Neural cell (in vitro differentiated cells): ENCODE results near the gene COL18A1. TPM values are rescaled to one million over a fixed set of nuclear protein-coding genes. Genes with fewer than 3 reads are reported as not detected.

Experiments
- H2AFZ ChIP-seq: fragments of 200-600, 300-800 bp; sonication (generic), shearing (Covaris generic); 2 replicates; pipeline ENCODE4 v1.6.0; 2014; ENCODE audit warnings: low read depth, mild to moderate bottlenecking, antibody characterized with exemption, low read length, moderate library complexity
- H3F3A ChIP-seq: fragments of 200-600 bp; shearing (Covaris generic); 2 replicates; pipeline ENCODE4 v1.6.1; 2016; ENCODE audit warnings: mild to moderate bottlenecking, moderate library complexity, mixed read lengths, antibody characterized with exemption, low read length; ENCODE audit not compliant: insufficient read depth, poor library complexity, severe bottlenecking
- H3K27ac ChIP-seq: fragments of 200-600, 300-800 bp; sonication (generic), shearing (Covaris generic); 2 replicates; pipeline ENCODE4 v1.5.1; 2014; ENCODE audit warnings: mild to moderate bottlenecking, low read length, moderate library complexity
- H3K27me3 ChIP-seq: fragments of 300-800, 200-600 bp; sonication (generic), shearing (Covaris generic); 2 replicates; pipeline ENCODE4 v1.6.0; 2014; ENCODE audit warnings: mild to moderate bottlenecking, low read depth, low read length, moderate library complexity; ENCODE audit not compliant: insufficient read depth
- H3K36me3 ChIP-seq: fragments of 300-800, 200-600 bp; sonication (generic), shearing (Covaris generic); 2 replicates; pipeline ENCODE4 v1.5.1; 2014; ENCODE audit warnings: mild to moderate bottlenecking, antibody characterized with exemption, low read length, moderate library complexity; ENCODE audit not compliant: insufficient read depth
- H3K4me2 ChIP-seq: fragments of 300-800, 200-600 bp; sonication (generic), shearing (Covaris generic); 2 replicates; pipeline ENCODE4 v1.6.0; 2014; ENCODE audit warnings: mild to moderate bottlenecking, low read length
- H3K4me3 ChIP-seq: fragments of 300-800, 200-600 bp; sonication (generic), shearing (Covaris generic); 2 replicates; pipeline ENCODE4 v1.5.1; 2014; ENCODE audit warnings: mild to moderate bottlenecking, low read length, moderate library complexity
- H3K79me2 ChIP-seq: fragments of 200-600 bp; shearing (Covaris generic); replicated peaks from 2 replicates; pipeline ENCODE4 v1.6.0; 2014; ENCODE audit warnings: mild to moderate bottlenecking, low read length, moderate library complexity; ENCODE audit not compliant: insufficient read depth
- H3K9ac ChIP-seq: fragments of 300-800, 200-600 bp; sonication (generic), shearing (Covaris generic); 2 replicates; pipeline ENCODE4 v1.6.1; 2016; ENCODE audit warnings: mild to moderate bottlenecking, low read length, mixed read lengths
- H3K9me2 ChIP-seq: fragments of 200-600 bp; shearing (Covaris generic); 2 replicates; pipeline ENCODE4 v1.6.1; 2016; ENCODE audit warnings: mild to moderate bottlenecking, low read length, mixed read lengths; ENCODE audit not compliant: insufficient read depth
- H3K9me3 ChIP-seq: fragments of 200-600, 300-800 bp; sonication (generic), shearing (Covaris generic); 2 replicates; pipeline ENCODE4 v1.6.1; 2016; ENCODE audit warnings: mild to moderate bottlenecking, mixed run types, low read length, moderate library complexity, mixed read lengths
- H4K20me1 ChIP-seq: fragments of 200-600 bp; shearing (Covaris generic); 2 replicates; pipeline ENCODE4 v1.6.1; 2016; ENCODE audit warnings: mild to moderate bottlenecking, mixed run types; ENCODE audit not compliant: insufficient read depth
- EP300 ChIP-seq: fragments of 450-650 bp; conservative IDR thresholded peaks from 2 replicates; pipeline ENCODE4 v1.6.1; 2014; ENCODE audit warnings: antibody characterized with exemption, mild to moderate bottlenecking, moderate library complexity; ENCODE audit not compliant: poor library complexity, severe bottlenecking
- EZH2 ChIP-seq: fragments of 200-600, 300-800 bp; shearing (Covaris generic), sonication (generic); IDR thresholded peaks from 2 replicates; pipeline ENCODE4 v1.6.1; 2014; ENCODE audit warnings: antibody characterized with exemption, low read length, borderline replicate concordance, mild to moderate bottlenecking; ENCODE audit not compliant: insufficient read depth, poor library complexity, severe bottlenecking
- MXI1 ChIP-seq: fragments of 450-650 bp; conservative IDR thresholded peaks from 2 replicates; pipeline ENCODE4 v1.6.1; 2014; ENCODE audit warnings: antibody characterized with exemption, mild to moderate bottlenecking; ENCODE audit not compliant: poor library complexity, severe bottlenecking
- POLR2AphosphoS5 ChIP-seq: IDR thresholded peaks from 2 replicates; pipeline ENCODE4 v1.6.1; 2012
- RAD21 ChIP-seq: fragments of 450-650 bp; conservative IDR thresholded peaks from 2 replicates; pipeline ENCODE4 v1.6.1; 2014; ENCODE audit warnings: antibody characterized with exemption, mild to moderate bottlenecking, moderate library complexity
- SMC3 ChIP-seq: fragments of 450-650 bp; conservative IDR thresholded peaks from 2 replicates; pipeline ENCODE4 v1.6.1; 2014; ENCODE audit warnings: antibody characterized with exemption, mild to moderate bottlenecking, moderate library complexity; ENCODE audit not compliant: poor library complexity
- TAF1 ChIP-seq: IDR thresholded peaks from 2 replicates; pipeline ENCODE4 v1.6.1; 2012; ENCODE audit warnings: low read depth
- polyA plus RNA-seq: library from polyadenylated mRNA; depleted of rRNA; stranded (reverse); fragments of >200 nt; gene quantifications from 2 replicates; pipeline ENCODE4 v1.2.3, GENCODE V29; 2014
- TF ChIP-seq, protein P1 (sequence below): IDR thresholded peaks from 2 replicates; pipeline ENCODE4 v1.6.1; 2012; ENCODE audit warnings: borderline replicate concordance
- TF ChIP-seq, protein P2 (sequence below): fragments of 450-650 bp; IDR thresholded peaks from 2 replicates; pipeline ENCODE4 v1.5.1; 2014; ENCODE audit warnings: antibody characterized with exemption, mild to moderate bottlenecking, moderate library complexity; ENCODE audit not compliant: poor library complexity, severe bottlenecking

Gene COL18A1
- polyA plus RNA-seq, 1 donor from 2014 or later = 2.5 TPM

DNA sequence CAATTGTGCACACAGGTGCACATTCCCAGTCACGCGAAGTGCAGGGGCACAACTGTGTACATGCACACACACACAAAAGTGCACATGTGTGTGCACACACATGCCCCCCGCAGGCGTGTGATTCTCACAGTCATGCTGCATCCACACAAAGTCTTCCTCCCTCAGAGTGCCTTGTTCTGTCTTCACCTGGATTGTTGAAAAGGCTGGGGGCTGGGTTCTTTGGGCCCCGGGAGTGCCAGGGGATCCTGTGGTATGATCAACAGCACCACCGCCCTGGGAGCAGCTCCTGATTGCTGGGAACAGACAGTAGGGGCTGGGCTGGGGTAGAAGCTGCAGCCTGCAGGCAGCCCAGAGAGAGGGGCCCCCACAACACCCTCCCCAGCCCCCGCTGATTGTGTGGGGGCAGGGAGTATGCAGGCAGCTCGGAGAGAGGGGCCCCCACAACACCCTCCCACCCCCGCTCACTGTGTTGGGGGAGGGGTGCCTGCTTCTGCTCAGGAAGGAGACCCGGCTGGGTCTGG, 3.4 kb downstream of the COL18A1 start:
- no peak overlapping the region for H3K9ac ChIP-seq
- no peak overlapping the region for H3K4me3 ChIP-seq
- H3K79me2 ChIP-seq = no peaks in the 10 kb centered on the region
- no peak overlapping the region for H2AFZ ChIP-seq
- H3K27ac ChIP-seq = no peak overlapping the region
- H3K27me3 ChIP-seq = peaks cover 31% of the 10 kb centered on the region
- H3K9me3 ChIP-seq = no peaks in the 10 kb centered on the region
- TF ChIP-seq MXI1 (no peak), POLR2AphosphoS5 (no peak), RAD21 (no peak), SMC3 (no peak), TAF1 (no peak), EZH2 (no peak), EP300 (no peak)
- TF ChIP-seq, protein P1, sequence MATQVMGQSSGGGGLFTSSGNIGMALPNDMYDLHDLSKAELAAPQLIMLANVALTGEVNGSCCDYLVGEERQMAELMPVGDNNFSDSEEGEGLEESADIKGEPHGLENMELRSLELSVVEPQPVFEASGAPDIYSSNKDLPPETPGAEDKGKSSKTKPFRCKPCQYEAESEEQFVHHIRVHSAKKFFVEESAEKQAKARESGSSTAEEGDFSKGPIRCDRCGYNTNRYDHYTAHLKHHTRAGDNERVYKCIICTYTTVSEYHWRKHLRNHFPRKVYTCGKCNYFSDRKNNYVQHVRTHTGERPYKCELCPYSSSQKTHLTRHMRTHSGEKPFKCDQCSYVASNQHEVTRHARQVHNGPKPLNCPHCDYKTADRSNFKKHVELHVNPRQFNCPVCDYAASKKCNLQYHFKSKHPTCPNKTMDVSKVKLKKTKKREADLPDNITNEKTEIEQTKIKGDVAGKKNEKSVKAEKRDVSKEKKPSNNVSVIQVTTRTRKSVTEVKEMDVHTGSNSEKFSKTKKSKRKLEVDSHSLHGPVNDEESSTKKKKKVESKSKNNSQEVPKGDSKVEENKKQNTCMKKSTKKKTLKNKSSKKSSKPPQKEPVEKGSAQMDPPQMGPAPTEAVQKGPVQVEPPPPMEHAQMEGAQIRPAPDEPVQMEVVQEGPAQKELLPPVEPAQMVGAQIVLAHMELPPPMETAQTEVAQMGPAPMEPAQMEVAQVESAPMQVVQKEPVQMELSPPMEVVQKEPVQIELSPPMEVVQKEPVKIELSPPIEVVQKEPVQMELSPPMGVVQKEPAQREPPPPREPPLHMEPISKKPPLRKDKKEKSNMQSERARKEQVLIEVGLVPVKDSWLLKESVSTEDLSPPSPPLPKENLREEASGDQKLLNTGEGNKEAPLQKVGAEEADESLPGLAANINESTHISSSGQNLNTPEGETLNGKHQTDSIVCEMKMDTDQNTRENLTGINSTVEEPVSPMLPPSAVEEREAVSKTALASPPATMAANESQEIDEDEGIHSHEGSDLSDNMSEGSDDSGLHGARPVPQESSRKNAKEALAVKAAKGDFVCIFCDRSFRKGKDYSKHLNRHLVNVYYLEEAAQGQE = no peak
- TF ChIP-seq, protein P2, sequence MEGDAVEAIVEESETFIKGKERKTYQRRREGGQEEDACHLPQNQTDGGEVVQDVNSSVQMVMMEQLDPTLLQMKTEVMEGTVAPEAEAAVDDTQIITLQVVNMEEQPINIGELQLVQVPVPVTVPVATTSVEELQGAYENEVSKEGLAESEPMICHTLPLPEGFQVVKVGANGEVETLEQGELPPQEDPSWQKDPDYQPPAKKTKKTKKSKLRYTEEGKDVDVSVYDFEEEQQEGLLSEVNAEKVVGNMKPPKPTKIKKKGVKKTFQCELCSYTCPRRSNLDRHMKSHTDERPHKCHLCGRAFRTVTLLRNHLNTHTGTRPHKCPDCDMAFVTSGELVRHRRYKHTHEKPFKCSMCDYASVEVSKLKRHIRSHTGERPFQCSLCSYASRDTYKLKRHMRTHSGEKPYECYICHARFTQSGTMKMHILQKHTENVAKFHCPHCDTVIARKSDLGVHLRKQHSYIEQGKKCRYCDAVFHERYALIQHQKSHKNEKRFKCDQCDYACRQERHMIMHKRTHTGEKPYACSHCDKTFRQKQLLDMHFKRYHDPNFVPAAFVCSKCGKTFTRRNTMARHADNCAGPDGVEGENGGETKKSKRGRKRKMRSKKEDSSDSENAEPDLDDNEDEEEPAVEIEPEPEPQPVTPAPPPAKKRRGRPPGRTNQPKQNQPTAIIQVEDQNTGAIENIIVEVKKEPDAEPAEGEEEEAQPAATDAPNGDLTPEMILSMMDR = no peak
- no peaks in the 10 kb centered on the region for H4K20me1 ChIP-seq
- H3K4me2 ChIP-seq = no peak overlapping the region
- no peaks in the 10 kb centered on the region for H3K36me3 ChIP-seq
- H3K9me2 ChIP-seq = no peaks in the 10 kb centered on the region
- no peaks in the 10 kb centered on the region for H3F3A ChIP-seq

DNA sequence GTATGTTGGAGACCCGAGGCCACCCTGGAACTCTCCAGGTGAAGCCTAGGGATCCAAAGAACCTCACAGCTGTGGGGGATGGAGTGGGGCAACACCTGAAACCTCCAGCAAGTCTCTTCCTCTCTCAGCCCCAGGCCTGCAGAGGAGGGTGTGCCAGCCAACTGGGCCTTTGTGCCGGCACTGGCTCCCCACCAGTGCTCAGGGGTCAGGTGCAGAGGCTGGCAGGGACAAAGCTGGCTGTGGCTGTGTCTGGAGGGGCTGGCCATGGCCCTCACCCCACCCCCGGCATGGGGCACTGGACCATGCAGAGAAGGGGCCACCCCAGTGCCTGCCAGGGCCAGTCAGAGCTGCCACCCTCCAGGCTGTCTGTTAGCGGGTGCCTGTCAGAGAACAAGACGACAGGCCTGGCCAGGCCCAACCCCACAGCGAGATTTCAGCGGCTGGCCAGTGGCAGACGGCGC, 3.9 kb downstream of the COL18A1 start:
- H4K20me1 ChIP-seq = no peaks in the 10 kb centered on the region
- TF ChIP-seq, protein P2 = no peak
- TF ChIP-seq MXI1 (no peak), POLR2AphosphoS5 (no peak), SMC3 (no peak), RAD21 (no peak), EZH2 (no peak), EP300 (no peak), TAF1 (no peak)
- TF ChIP-seq, protein P1 = no peak
- no peak overlapping the region for H2AFZ ChIP-seq
- no peaks in the 10 kb centered on the region for H3F3A ChIP-seq
- no peak overlapping the region for H3K27ac ChIP-seq
- no peak overlapping the region for H3K4me3 ChIP-seq
- H3K9me2 ChIP-seq = no peaks in the 10 kb centered on the region
- H3K9ac ChIP-seq = no peak overlapping the region
- H3K27me3 ChIP-seq = peaks cover 26% of the 10 kb centered on the region
- H3K4me2 ChIP-seq = no peak overlapping the region
- H3K9me3 ChIP-seq = no peaks in the 10 kb centered on the region
- no peaks in the 10 kb centered on the region for H3K36me3 ChIP-seq
- no peaks in the 10 kb centered on the region for H3K79me2 ChIP-seq
